ENCODE measurements around the gene TMED8.

- TF ChIP-seq CTCF (IDR thresholded peaks at IDR 0.05; ENCODE audit: low read depth, low read length, poor library complexity, severe bottlenecking), result no peak
- no peak for TF ChIP-seq EZH2phosphoT487 (IDR thresholded peaks at IDR 0.05; ENCODE audit: borderline replicate concordance, low read length)
Measured at GRCh38 chr14:77296906-77297305, 80.0 kb downstream of the TMED8 start.
